ENCODE results near the gene C3orf52.

- TF ChIP-seq CTCF (IDR thresholded peaks at IDR 0.05): no peak
- TF ChIP-seq POLR2A (IDR thresholded peaks at IDR 0.05): no peak
Observed at GRCh38 chr3:112132088-112132487, 45.9 kb downstream of the C3orf52 start.

All from lower leg skin (tissue), 3 donors.